Suprapubic skin (tissue), 4 donors: ENCODE measurements around the gene NBPF15. TPM values are rescaled to one million over a fixed set of nuclear protein-coding genes. Genes with fewer than 3 reads are reported as not detected.
A peak's percentile ranks its signal among the peaks of the same experiment; 100 is the strongest.
"Not testable (repeated sequence)": the region's sequence is repeated elsewhere in the genome, so short reads cannot be mapped to it uniquely, and the experiment has no call there.

Experiments
- DNase-seq, 2 donors: peaks; one replicate each; pipeline ENCODE4 v3.0.0-alpha.2; 2019; ENCODE audit warnings: low spot score in 2 of 2
- H3K27ac ChIP-seq: fragments of 200-600 bp; sonication (generic); one replicate; pipeline ENCODE4 v1.5.1; 2019
- H3K27me3 ChIP-seq: fragments of 200-600 bp; sonication (generic); one replicate; pipeline ENCODE4 v1.5.1; 2019
- H3K36me3 ChIP-seq: fragments of 200-600 bp; sonication (generic); one replicate; pipeline ENCODE4 v1.5.1; 2019
- H3K4me1 ChIP-seq: fragments of 200-600 bp; sonication (generic); one replicate; pipeline ENCODE4 v1.5.1; 2019
- H3K4me3 ChIP-seq: fragments of 200-600 bp; sonication (generic); one replicate; pipeline ENCODE4 v1.5.1; 2019; ENCODE audit warnings: mild to moderate bottlenecking
- H3K9me3 ChIP-seq: fragments of 200-600 bp; sonication (generic); one replicate; pipeline ENCODE4 v1.5.1; 2019
- POLR2A ChIP-seq, 2 donors: fragments of 450-650 bp; IDR thresholded peaks; one replicate each; pipeline ENCODE4 v1.6.1; 2017; ENCODE audit warnings: antibody characterized with exemption in 2 of 2, mild to moderate bottlenecking in 2 of 2, moderate library complexity in 2 of 2
- POLR2AphosphoS5 ChIP-seq, 3 donors: sonication (generic); formaldehyde crosslinking; IDR thresholded peaks; one replicate each; pipeline ENCODE4 v1.6.1; 2017; ENCODE audit warnings: antibody characterized with exemption in 3 of 3
- WGBS: methylation state at CpG from one replicate; pipeline ENCODE4 v1.1.5; 2018; 5-methylcytosine and 5-hydroxymethylcytosine counted together
- total RNA-seq, 4 donors: library from RNA; depleted of rRNA; stranded (reverse); fragments of >200 nt; gene quantifications; one replicate each; pipeline ENCODE4 v1.1.0, GENCODE V29; 2016

Gene NBPF15
- total RNA-seq, 4 donors from 2014 or later, result 10.2 to 40.3 (median 16.4) TPM

- H3K27me3 ChIP-seq, H3K27ac ChIP-seq, H3K4me1 ChIP-seq, H3K9me3 ChIP-seq, H3K36me3 ChIP-seq, DNase-seq: not testable (repeated sequence)
- 85% methylated on average over 4 of the region's 26 CpGs for WGBS
- H3K4me3 ChIP-seq, result peak overlapping the region; percentile 49
Measured at GRCh38 chr1:144413404-144414118, 47.9 kb downstream of the NBPF15 start.

- not testable (repeated sequence) for H3K27me3 ChIP-seq, H3K9me3 ChIP-seq, H3K4me1 ChIP-seq, H3K36me3 ChIP-seq
- TF ChIP-seq POLR2A (IDR thresholded peaks at IDR 0.05) (peak; percentile 92 to 95), POLR2AphosphoS5 (IDR thresholded peaks at IDR 0.05) (peak; percentile 86 to 97 (median 91))
- Histone ChIP-seq H3K4me3 (peak overlapping the region; percentile 49), H3K27ac (peak overlapping the region; percentile 61)
- peak; percentile 90 for DNase-seq
- 4% methylated on average over 26 of the region's 41 CpGs for WGBS
Measured at GRCh38 chr1:144412491-144413403, 48.7 kb downstream of the NBPF15 start.

- 2% methylated on average over 14 of the region's 23 CpGs for WGBS
- H3K4me3 ChIP-seq, result peak overlapping the region; percentile 49
Measured at GRCh38 chr1:144412068-144412471, 49.4 kb downstream of the NBPF15 start.

GRCh38 chr1:144402807-144403206 lies 58.7 kb downstream of the NBPF15 start:
- 66% methylated on average over 4 of the region's 5 CpGs for WGBS
- not testable (repeated sequence) for H3K27ac ChIP-seq, DNase-seq, H3K4me3 ChIP-seq, H3K36me3 ChIP-seq, H3K4me1 ChIP-seq, H3K9me3 ChIP-seq, H3K27me3 ChIP-seq

More at GRCh38 chr1:144412068-144412471, 49.4 kb downstream of the NBPF15 start:
- peak overlapping the region; percentile 61 for H3K27ac ChIP-seq
- H3K9me3 ChIP-seq, H3K4me1 ChIP-seq, H3K36me3 ChIP-seq, H3K27me3 ChIP-seq: not testable (repeated sequence)
- peak; percentile 80 to 84 for DNase-seq

GRCh38 chr1:144371651-144372050 lies 89.8 kb downstream of the NBPF15 start:
- not testable (repeated sequence) for H3K9me3 ChIP-seq, H3K27me3 ChIP-seq, DNase-seq, H3K36me3 ChIP-seq, H3K4me3 ChIP-seq, H3K4me1 ChIP-seq, H3K27ac ChIP-seq
- WGBS, result no CpG with 5 or more reads among the region's 3 CpGs

Other genes starting within 250 kb of the NBPF15 start
- gene PPIAL4E, start 88.0 kb downstream of the NBPF15 start, total RNA-seq, result not detected
- not detected for gene PPIAL4F, start 131.2 kb upstream of the NBPF15 start, total RNA-seq